ENCODE results near the gene HOXC6. TPM values are rescaled to one million over a fixed set of nuclear protein-coding genes. Genes with fewer than 3 reads are reported as not detected.

HOXC6 gene
- polyA plus RNA-seq, 3 donors from 2014 or later = not detected

- Mint-ChIP-seq H3K27me3 (ENCODE audit: low read depth in 3 of 3) (peaks cover 46 to 50% (median 47%) of the 10 kb centered on the region in 3 donors), H3K36me3 (peaks cover 0 to 4% (median 0%) of the 10 kb centered on the region in 3 donors), H3K4me1 (peaks cover 15 to 16% of the 10 kb centered on the region in 2 donors), H3K27ac (no peak overlapping the region), H3K9me3 (peaks cover 0 to 4% (median 0%) of the 10 kb centered on the region in 6 donors), H3K4me3 (no peak overlapping the region)
- no peak for DNase-seq
Observed at GRCh38 chr12:54045401-54045800, 17.2 kb downstream of the HOXC6 start.

- Mint-ChIP-seq H3K27me3 (ENCODE audit: low read depth in 3 of 3) (peaks cover 48 to 54% (median 53%) of the 10 kb centered on the region in 3 donors), H3K27ac (no peak overlapping the region), H3K4me1 (peaks cover 20% of the 10 kb centered on the region in 2 donors), H3K9me3 (peaks cover 0 to 4% (median 0%) of the 10 kb centered on the region in 6 donors), H3K4me3 (no peak overlapping the region), H3K36me3 (peaks cover 0 to 4% (median 0%) of the 10 kb centered on the region in 3 donors)
- no peak for DNase-seq
Observed at GRCh38 chr12:54045868-54046521, 17.8 kb downstream of the HOXC6 start.

GRCh38 chr12:54046809-54047159, 18.5 kb downstream of the HOXC6 start:
- no peak for DNase-seq
- Mint-ChIP-seq H3K4me1 (peaks cover 26 to 28% of the 10 kb centered on the region in 2 donors), H3K9me3 (peaks cover 0 to 5% (median 0%) of the 10 kb centered on the region in 6 donors), H3K27me3 (ENCODE audit: low read depth in 3 of 3) (peaks cover 46 to 58% (median 56%) of the 10 kb centered on the region in 3 donors), H3K36me3 (peaks cover 0 to 4% (median 0%) of the 10 kb centered on the region in 3 donors), H3K4me3 (peak overlapping the region in 2 of 5 donors; percentile 21 to 30), H3K27ac (no peak overlapping the region)

GRCh38 chr12:54047160-54047963, 19.1 kb downstream of the HOXC6 start:
- no peak for DNase-seq
- peak overlapping the region in 2 of 5 donors; percentile 21 to 30 for H3K4me3 Mint-ChIP-seq
- peaks cover 32 to 34% of the 10 kb centered on the region in 2 donors for H3K4me1 Mint-ChIP-seq
- no peak overlapping the region for H3K27ac Mint-ChIP-seq
- H3K36me3 Mint-ChIP-seq = peaks cover 0 to 4% (median 0%) of the 10 kb centered on the region in 3 donors
- H3K9me3 Mint-ChIP-seq = peaks cover 0 to 5% (median 0%) of the 10 kb centered on the region in 6 donors
- H3K27me3 Mint-ChIP-seq (ENCODE audit: low read depth in 3 of 3) = peaks cover 48 to 58% (median 56%) of the 10 kb centered on the region in 3 donors

- peaks cover 49 to 58% (median 56%) of the 10 kb centered on the region in 3 donors for H3K27me3 Mint-ChIP-seq (ENCODE audit: low read depth in 3 of 3)
- H3K9me3 Mint-ChIP-seq = peaks cover 0 to 5% (median 0%) of the 10 kb centered on the region in 6 donors
- H3K4me1 Mint-ChIP-seq = peaks cover 38 to 40% of the 10 kb centered on the region in 2 donors
- H3K4me3 Mint-ChIP-seq = peak overlapping the region in 1 of 5 donors; percentile 50
- no peak overlapping the region for H3K27ac Mint-ChIP-seq
- H3K36me3 Mint-ChIP-seq = peaks cover 0 to 4% (median 0%) of the 10 kb centered on the region in 3 donors
- no peak for DNase-seq
Observed at GRCh38 chr12:54047964-54048303, 19.7 kb downstream of the HOXC6 start.

- Mint-ChIP-seq H3K27ac (no peak overlapping the region), H3K4me3 (no peak overlapping the region), H3K27me3 (ENCODE audit: low read depth in 3 of 3) (peaks cover 48 to 60% (median 57%) of the 10 kb centered on the region in 3 donors), H3K36me3 (peaks cover 0 to 4% (median 0%) of the 10 kb centered on the region in 3 donors), H3K9me3 (peaks cover 0 to 5% (median 0%) of the 10 kb centered on the region in 6 donors), H3K4me1 (peaks cover 41 to 46% of the 10 kb centered on the region in 2 donors)
- DNase-seq = no peak
Observed at GRCh38 chr12:54048406-54049093, 20.3 kb downstream of the HOXC6 start.

- H3K9me3 Mint-ChIP-seq = peaks cover 0 to 5% (median 0%) of the 10 kb centered on the region in 6 donors
- peaks cover 47 to 62% (median 55%) of the 10 kb centered on the region in 3 donors for H3K27me3 Mint-ChIP-seq (ENCODE audit: low read depth in 3 of 3)
- H3K4me3 Mint-ChIP-seq = no peak overlapping the region
- DNase-seq = no peak
- H3K4me1 Mint-ChIP-seq = peaks cover 42 to 50% of the 10 kb centered on the region in 2 donors
- H3K36me3 Mint-ChIP-seq = peaks cover 0 to 4% (median 0%) of the 10 kb centered on the region in 3 donors
- no peak overlapping the region for H3K27ac Mint-ChIP-seq
Observed at GRCh38 chr12:54049108-54049507, 20.9 kb downstream of the HOXC6 start.

- Mint-ChIP-seq H3K9me3 (peaks cover 0 to 5% (median 0%) of the 10 kb centered on the region in 6 donors), H3K36me3 (peaks cover 0 to 4% (median 0%) of the 10 kb centered on the region in 3 donors), H3K4me3 (peak overlapping the region in 4 of 5 donors; percentile 29 to 65 (median 53)), H3K27me3 (ENCODE audit: low read depth in 3 of 3) (peaks cover 42 to 53% (median 47%) of the 10 kb centered on the region in 3 donors), H3K27ac (no peak overlapping the region), H3K4me1 (peaks cover 48 to 57% of the 10 kb centered on the region in 2 donors)
- no peak for DNase-seq
Observed at GRCh38 chr12:54050482-54050810, 22.2 kb downstream of the HOXC6 start.

GRCh38 chr12:54051026-54051842, 23.0 kb downstream of the HOXC6 start:
- Mint-ChIP-seq H3K4me3 (peak overlapping the region in 3 of 5 donors; percentile 27 to 46 (median 33)), H3K9me3 (peaks cover 0 to 5% (median 0%) of the 10 kb centered on the region in 6 donors), H3K27ac (peak overlapping the region in 2 of 6 donors; percentile 25 to 85), H3K36me3 (peaks cover 0 to 4% (median 0%) of the 10 kb centered on the region in 3 donors), H3K4me1 (peaks cover 50 to 56% of the 10 kb centered on the region in 2 donors), H3K27me3 (ENCODE audit: low read depth in 3 of 3) (peaks cover 37 to 53% (median 43%) of the 10 kb centered on the region in 3 donors)
- DNase-seq = no peak

- peaks cover 0 to 5% (median 0%) of the 10 kb centered on the region in 6 donors for H3K9me3 Mint-ChIP-seq
- peaks cover 37 to 50% (median 37%) of the 10 kb centered on the region in 3 donors for H3K27me3 Mint-ChIP-seq (ENCODE audit: low read depth in 3 of 3)
- no peak for DNase-seq
- H3K27ac Mint-ChIP-seq = peak overlapping the region in 4 of 6 donors; percentile 26 to 93 (median 88)
- H3K4me3 Mint-ChIP-seq = peak overlapping the region; percentile 63 to 91 (median 84)
- H3K36me3 Mint-ChIP-seq = peaks cover 0 to 4% (median 0%) of the 10 kb centered on the region in 3 donors
- H3K4me1 Mint-ChIP-seq = peaks cover 49 to 51% of the 10 kb centered on the region in 2 donors
Observed at GRCh38 chr12:54051874-54052437, 23.7 kb downstream of the HOXC6 start.

GRCh38 chr12:54052438-54053002, 24.3 kb downstream of the HOXC6 start:
- no peak for DNase-seq
- Mint-ChIP-seq H3K9me3 (peaks cover 0 to 5% (median 0%) of the 10 kb centered on the region in 6 donors), H3K36me3 (peaks cover 0 to 4% (median 0%) of the 10 kb centered on the region in 3 donors), H3K4me1 (peaks cover 47 to 51% of the 10 kb centered on the region in 2 donors), H3K27ac (peak overlapping the region; percentile 83 to 93 (median 88)), H3K27me3 (ENCODE audit: low read depth in 3 of 3) (peaks cover 36 to 50% (median 37%) of the 10 kb centered on the region in 3 donors), H3K4me3 (peak overlapping the region; percentile 82 to 91 (median 85))
